Skeletal muscle tissue (tissue), 4 donors: ENCODE measurements around the gene RBBP5. TPM values are rescaled to one million over a fixed set of nuclear protein-coding genes. Genes with fewer than 3 reads are reported as not detected.

Experiments used
- H3K27ac ChIP-seq: one replicate; pipeline ENCODE4 v1.7.0; 2013; ENCODE audit warnings: mild to moderate bottlenecking, low read depth, low read length, inconsistent platforms
- H3K27me3 ChIP-seq, 3 donors: one replicate each; pipeline ENCODE4 v1.7.0; 2013; ENCODE audit warnings: low read length in 3 of 3; ENCODE audit not compliant: control insufficient read depth in 3 of 3, insufficient read depth in 3 of 3
- H3K36me3 ChIP-seq, 3 donors: one replicate each; pipeline ENCODE4 v1.7.0; 2013; ENCODE audit warnings: low read length in 3 of 3; ENCODE audit not compliant: control insufficient read depth in 3 of 3, insufficient read depth in 3 of 3
- H3K4me1 ChIP-seq, 3 donors: one replicate each; pipeline ENCODE4 v1.7.0; 2013; ENCODE audit warnings: low read length in 3 of 3, mild to moderate bottlenecking in 3 of 3; ENCODE audit not compliant: control insufficient read depth in 3 of 3, insufficient read depth in 3 of 3
- H3K4me3 ChIP-seq, 3 donors: one replicate each; pipeline ENCODE4 v1.7.0; 2013; ENCODE audit warnings: low read length in 3 of 3
- H3K9ac ChIP-seq, 3 donors: one replicate each; pipeline ENCODE4 v1.7.0; 2013; ENCODE audit warnings: low read length in 3 of 3, mild to moderate bottlenecking in 3 of 3, moderate library complexity in 2 of 3, low read depth in 1 of 3
- H3K9me3 ChIP-seq, 3 donors: one replicate each; pipeline ENCODE4 v1.7.0; 2013; ENCODE audit warnings: low read length in 3 of 3; ENCODE audit not compliant: control insufficient read depth in 3 of 3
- total RNA-seq: library from RNA; depleted of rRNA; stranded (reverse); fragments of >200 nt; gene quantifications from one replicate; pipeline ENCODE4 v1.2.3, GENCODE V29; 2014
- donor health status: Osteomylitis.

The RBBP5 gene
- total RNA-seq, 1 donor from 2014 or later, result 12.5 TPM

GRCh38 chr1:205053296-205053695 is 68.5 kb downstream of the RBBP5 start:
- no peak overlapping the region for H3K4me3 ChIP-seq
- no peak overlapping the region for H3K9ac ChIP-seq
- no peak overlapping the region for H3K27ac ChIP-seq
- no peaks in the 10 kb centered on the region for H3K9me3 ChIP-seq
- H3K4me1 ChIP-seq, result no peaks in the 10 kb centered on the region
- H3K36me3 ChIP-seq, result no peaks in the 10 kb centered on the region
- H3K27me3 ChIP-seq, result peaks cover 11 to 27% (median 27%) of the 10 kb centered on the region in 3 donors

- H3K27me3 ChIP-seq, result peaks cover 11 to 32% (median 26%) of the 10 kb centered on the region in 3 donors
- no peaks in the 10 kb centered on the region for H3K36me3 ChIP-seq
- H3K9ac ChIP-seq, result no peak overlapping the region
- no peak overlapping the region for H3K4me3 ChIP-seq
- no peaks in the 10 kb centered on the region for H3K9me3 ChIP-seq
- no peak overlapping the region for H3K27ac ChIP-seq
- no peaks in the 10 kb centered on the region for H3K4me1 ChIP-seq
Measured at GRCh38 chr1:205052690-205053089, 69.1 kb downstream of the RBBP5 start.

GRCh38 chr1:205049479-205049878 is 72.3 kb downstream of the RBBP5 start:
- H3K36me3 ChIP-seq, result no peaks in the 10 kb centered on the region
- no peaks in the 10 kb centered on the region for H3K4me1 ChIP-seq
- H3K27me3 ChIP-seq, result peaks cover 41 to 56% (median 54%) of the 10 kb centered on the region in 3 donors
- H3K9ac ChIP-seq, result no peak overlapping the region
- H3K27ac ChIP-seq, result no peak overlapping the region
- H3K4me3 ChIP-seq, result no peak overlapping the region
- H3K9me3 ChIP-seq, result no peaks in the 10 kb centered on the region

GRCh38 chr1:205048382-205048781 is 73.4 kb downstream of the RBBP5 start:
- no peaks in the 10 kb centered on the region for H3K4me1 ChIP-seq
- H3K4me3 ChIP-seq, result no peak overlapping the region
- H3K27me3 ChIP-seq, result peaks cover 48 to 66% (median 60%) of the 10 kb centered on the region in 3 donors
- H3K9ac ChIP-seq, result no peak overlapping the region
- H3K36me3 ChIP-seq, result no peaks in the 10 kb centered on the region
- no peak overlapping the region for H3K27ac ChIP-seq
- H3K9me3 ChIP-seq, result no peaks in the 10 kb centered on the region

- H3K4me1 ChIP-seq, result no peaks in the 10 kb centered on the region
- no peak overlapping the region for H3K9ac ChIP-seq
- no peaks in the 10 kb centered on the region for H3K36me3 ChIP-seq
- no peak overlapping the region for H3K27ac ChIP-seq
- no peaks in the 10 kb centered on the region for H3K9me3 ChIP-seq
- no peak overlapping the region for H3K4me3 ChIP-seq
- peaks cover 50 to 70% (median 59%) of the 10 kb centered on the region in 3 donors for H3K27me3 ChIP-seq
Measured at GRCh38 chr1:205047764-205048231, 74.0 kb downstream of the RBBP5 start.

- H3K4me1 ChIP-seq, result no peaks in the 10 kb centered on the region
- H3K27me3 ChIP-seq, result peaks cover 55 to 68% (median 68%) of the 10 kb centered on the region in 3 donors
Measured at GRCh38 chr1:205046870-205047269, 74.9 kb downstream of the RBBP5 start.

GRCh38 chr1:205045146-205045545 is 76.6 kb downstream of the RBBP5 start:
- Histone ChIP-seq H3K4me3 (no peak overlapping the region), H3K36me3 (no peaks in the 10 kb centered on the region), H3K9me3 (no peaks in the 10 kb centered on the region), H3K9ac (no peak overlapping the region), H3K4me1 (no peaks in the 10 kb centered on the region), H3K27ac (no peak overlapping the region), H3K27me3 (peaks cover 57 to 81% (median 76%) of the 10 kb centered on the region in 3 donors)

More at GRCh38 chr1:205046870-205047269, 74.9 kb downstream of the RBBP5 start:
- Histone ChIP-seq H3K9me3 (no peaks in the 10 kb centered on the region), H3K27ac (no peak overlapping the region), H3K36me3 (no peaks in the 10 kb centered on the region), H3K4me3 (no peak overlapping the region), H3K9ac (no peak overlapping the region)

- no peaks in the 10 kb centered on the region for H3K9me3 ChIP-seq
- no peak overlapping the region for H3K27ac ChIP-seq
- H3K27me3 ChIP-seq, result peaks cover 57 to 81% (median 76%) of the 10 kb centered on the region in 3 donors
- H3K4me1 ChIP-seq, result no peaks in the 10 kb centered on the region
- no peaks in the 10 kb centered on the region for H3K36me3 ChIP-seq
- H3K4me3 ChIP-seq, result no peak overlapping the region
- no peak overlapping the region for H3K9ac ChIP-seq
Measured at GRCh38 chr1:205044741-205045140, 77.0 kb downstream of the RBBP5 start.

GRCh38 chr1:205043866-205044265 is 77.9 kb downstream of the RBBP5 start:
- Histone ChIP-seq H3K27ac (no peak overlapping the region), H3K27me3 (peaks cover 56 to 72% (median 70%) of the 10 kb centered on the region in 3 donors), H3K9ac (no peak overlapping the region), H3K4me1 (no peaks in the 10 kb centered on the region), H3K9me3 (no peaks in the 10 kb centered on the region), H3K36me3 (no peaks in the 10 kb centered on the region), H3K4me3 (no peak overlapping the region)

- Histone ChIP-seq H3K4me1 (no peaks in the 10 kb centered on the region), H3K9me3 (no peaks in the 10 kb centered on the region), H3K9ac (peak within 1 kb of the TSS in 1 of 3 donors; percentile 16), H3K27me3 (peaks cover 50 to 66% (median 64%) of the 10 kb centered on the region in 3 donors), H3K4me3 (no peak within 1 kb of the TSS), H3K27ac (no peak within 1 kb of the TSS), H3K36me3 (no peaks in the 10 kb centered on the region)
Measured at GRCh38 chr1:205042911-205043806, 78.6 kb downstream of the RBBP5 start, which contains the start of gene CNTN2. CNTN2 (plus strand) TSS chr1:205043212; CDS start chr1:205053186, 9,974 bp downstream.
